Peyer's patch (tissue), 4 donors: ENCODE results near the gene RASGRP3.

Experiments used
- CTCF ChIP-seq, 6 experiments: fragments of 450-650 bp in 4 of 6; fragments of 200-600 bp in 2 of 6; sonication (generic) in 1 of 6; IDR thresholded peaks; one replicate each; pipeline ENCODE4 v1.5.1; 2017 to 2019; ENCODE audit warnings: antibody characterized with exemption in 6 of 6, mild to moderate bottlenecking in 3 of 6, moderate library complexity in 1 of 6
- POLR2A ChIP-seq, 2 donors: fragments of 450-650 bp; IDR thresholded peaks; one replicate each; pipeline ENCODE4 v1.5.1; 2017; ENCODE audit warnings: antibody characterized with exemption in 2 of 2, mild to moderate bottlenecking in 2 of 2, moderate library complexity in 2 of 2

- no peak for TF ChIP-seq CTCF (IDR thresholded peaks at IDR 0.05)
- no peak for TF ChIP-seq POLR2A (IDR thresholded peaks at IDR 0.05)
Observed at GRCh38 chr2:33494877-33495641, 18.6 kb downstream of the RASGRP3 start.
